Keratinocyte (primary cell): Measurements from ENCODE around the gene CLEC17A.

ENCODE experiments used
- CTCF ChIP-seq, 3 experiments: IDR thresholded peaks in 1 of 3; conservative IDR thresholded peaks in 1 of 3; optimal IDR thresholded peaks in 1 of 3; 2 replicates in 2 of 3; 3 replicates in 1 of 3; pipeline versions ENCODE3 to v1.5.1; 2011; ENCODE audit warnings: low read length in 3 of 3, mild to moderate bottlenecking in 3 of 3, moderate library complexity in 2 of 3, control low read depth in 1 of 3, inconsistent platforms in 1 of 3; ENCODE audit not compliant: insufficient read depth in 2 of 3; ENCODE audit errors: extremely low read depth in 1 of 3
- EZH2 ChIP-seq: IDR thresholded peaks from one replicate; pipeline ENCODE4 v1.6.1; 2012; ENCODE audit warnings: inconsistent platforms, mild to moderate bottlenecking, low read length, moderate library complexity

GRCh38 chr19:14555918-14556661 is 26.8 kb upstream of the CLEC17A start:
- no peak for TF ChIP-seq CTCF (optimal IDR thresholded peaks at IDR 0.05 in 1 of 3, IDR thresholded peaks at IDR 0.05 in 1 of 3, conservative IDR thresholded peaks at IDR 0.05 in 1 of 3; ENCODE audit: extremely low read depth in 1 of 3, insufficient read depth in 2 of 3, low read length in 3 of 3)
- no peak for TF ChIP-seq EZH2
